HEK293 (cell line): ENCODE results near the gene GLRX2.

Experiments used
- CTCF ChIA-PET: fragments of 350-600 bp; formaldehyde crosslinking; extraction: SDS; loops from one replicate; lab custom pipeline; 2021; ENCODE audit warnings: antibody characterized with exemption; lab: Yijun Ruan, JAX
- POLR2A ChIA-PET: fragments of 300-600 bp; formaldehyde crosslinking; extraction: SDS; loops from one replicate; lab custom pipeline; 2020; ENCODE audit warnings: antibody characterized with exemption, inconsistent platforms; lab: Yijun Ruan, JAX
- H3K27ac ChIP-seq: fragments of 200-500 bp; sonication (Bioruptor generic); 2 replicates; pipeline ENCODE4 v1.5.1; 2014; ENCODE audit warnings: low read depth, low read length, control low read depth, inconsistent platforms; ENCODE audit errors: extremely low read depth
- H3K36me3 ChIP-seq, 2 experiments: fragments of 200-500 bp in 1 of 2; sonication (Bioruptor generic) in 1 of 2; 1 replicate in 1 of 2; 2 replicates in 1 of 2; pipeline ENCODE4 v1.5.1; 2014 to 2017; ENCODE audit warnings: inconsistent platforms in 2 of 2, low read length in 2 of 2; ENCODE audit not compliant: control insufficient read depth in 2 of 2, insufficient read depth in 1 of 2
- H3K4me1 ChIP-seq: fragments of 200-500 bp; sonication (Bioruptor generic); 2 replicates; pipeline ENCODE4 v1.5.1; 2014; ENCODE audit warnings: mild to moderate bottlenecking, low read length, inconsistent platforms; ENCODE audit not compliant: control insufficient read depth, insufficient read depth
- H3K4me3 ChIP-seq: 2 replicates; pipeline ENCODE4 v1.5.1; 2011; ENCODE audit warnings: low read depth, mild to moderate bottlenecking, control low read depth, low read length, moderate library complexity
- H3K9me3 ChIP-seq: fragments of 200-500 bp; sonication (Bioruptor generic); 2 replicates; pipeline ENCODE4 v1.5.1; 2014; ENCODE audit warnings: low read depth, low read length, inconsistent platforms; ENCODE audit not compliant: control insufficient read depth, insufficient read depth
- GLI4 ChIP-seq: fragments of 450-650 bp; formaldehyde crosslinking; IDR thresholded peaks from 2 replicates; pipeline ENCODE4 v1.5.1; 2016; ENCODE audit warnings: missing biosample characterization, missing genetic modification characterization
- HOXC10 ChIP-seq: sonication (generic); formaldehyde crosslinking; IDR thresholded peaks from 2 replicates; pipeline ENCODE4 v1.8.1; 2023; ENCODE audit warnings: mild to moderate bottlenecking, missing genetic modification reagents
- MZF1 ChIP-seq: fragments of 450-650 bp; formaldehyde crosslinking; IDR thresholded peaks from 2 replicates; pipeline ENCODE4 v1.5.1; 2017; ENCODE audit warnings: missing biosample characterization, missing genetic modification characterization, borderline replicate concordance
- OSR2 ChIP-seq: fragments of 450-650 bp; formaldehyde crosslinking; IDR thresholded peaks from 2 replicates; pipeline ENCODE4 v1.5.1; 2016; ENCODE audit warnings: missing biosample characterization, missing genetic modification characterization
- OVOL3 ChIP-seq: fragments of 450-650 bp; formaldehyde crosslinking; IDR thresholded peaks from 2 replicates; pipeline ENCODE4 v1.5.1; 2016; ENCODE audit warnings: missing biosample characterization, missing genetic modification characterization
- SETDB1 ChIP-seq: IDR thresholded peaks from one replicate; pipeline ENCODE4 v1.6.1; 2017; ENCODE audit warnings: mild to moderate bottlenecking, low read length, moderate library complexity, mixed read lengths; ENCODE audit not compliant: insufficient read length
- SP3 ChIP-seq: fragments of 450-650 bp; formaldehyde crosslinking; IDR thresholded peaks from 2 replicates; pipeline ENCODE4 v1.5.1; 2016; ENCODE audit warnings: missing biosample characterization, missing genetic modification characterization
- YY2 ChIP-seq: fragments of 450-650 bp; formaldehyde crosslinking; IDR thresholded peaks from 2 replicates; pipeline ENCODE4 v1.5.1; 2016; ENCODE audit warnings: missing biosample characterization, missing genetic modification characterization
- ZBTB20 ChIP-seq: fragments of 450-650 bp; formaldehyde crosslinking; IDR thresholded peaks from 2 replicates; pipeline ENCODE4 v1.5.1; 2016; ENCODE audit warnings: missing biosample characterization, missing genetic modification characterization
- ZBTB7A ChIP-seq: fragments of 450-650 bp; formaldehyde crosslinking; IDR thresholded peaks from 2 replicates; pipeline ENCODE4 v1.5.1; 2016; ENCODE audit warnings: low read depth, missing biosample characterization, missing genetic modification characterization
- ZEB2 ChIP-seq: fragments of 450-650 bp; formaldehyde crosslinking; IDR thresholded peaks from 2 replicates; pipeline ENCODE4 v1.5.1; 2016; ENCODE audit warnings: missing biosample characterization, missing genetic modification characterization
- ZNF132 ChIP-seq: fragments of 450-650 bp; formaldehyde crosslinking; IDR thresholded peaks from 2 replicates; pipeline ENCODE4 v1.5.1; 2017; ENCODE audit warnings: missing biosample characterization, missing genetic modification characterization, borderline replicate concordance
- ZNF146 ChIP-seq: fragments of 450-650 bp; formaldehyde crosslinking; IDR thresholded peaks from 2 replicates; pipeline ENCODE4 v1.5.1; 2016; ENCODE audit warnings: missing biosample characterization, missing genetic modification characterization
- ZNF174 ChIP-seq: fragments of 450-650 bp; formaldehyde crosslinking; IDR thresholded peaks from 2 replicates; pipeline ENCODE4 v1.5.0; 2017; ENCODE audit warnings: missing biosample characterization, mild to moderate bottlenecking, missing genetic modification characterization
- ZNF19 ChIP-seq: fragments of 450-650 bp; formaldehyde crosslinking; IDR thresholded peaks from 2 replicates; pipeline ENCODE4; 2016; ENCODE audit warnings: missing biosample characterization, missing genetic modification characterization, low read depth
- ZNF324 ChIP-seq: fragments of 450-650 bp; formaldehyde crosslinking; IDR thresholded peaks from 2 replicates; pipeline ENCODE4 v1.5.1; 2016; ENCODE audit warnings: missing biosample characterization, missing genetic modification characterization
- ZNF341 ChIP-seq: fragments of 450-650 bp; formaldehyde crosslinking; IDR thresholded peaks from 2 replicates; pipeline ENCODE4; 2016; ENCODE audit warnings: low read depth, missing biosample characterization, missing genetic modification characterization
- ZNF48 ChIP-seq: fragments of 450-650 bp; formaldehyde crosslinking; IDR thresholded peaks from 2 replicates; pipeline ENCODE4 v1.5.1; 2016; ENCODE audit warnings: missing biosample characterization, missing genetic modification characterization
- ZNF585B ChIP-seq: fragments of 450-650 bp; formaldehyde crosslinking; IDR thresholded peaks from 2 replicates; pipeline ENCODE4 v1.5.1; 2016; ENCODE audit warnings: missing biosample characterization, missing genetic modification characterization
- ZNF626 ChIP-seq: fragments of 450-650 bp; sonication (Bioruptor Pico); formaldehyde crosslinking; IDR thresholded peaks from 2 replicates; pipeline ENCODE4 v1.5.1; 2018; ENCODE audit warnings: missing biosample characterization, missing genetic modification characterization, inconsistent platforms
- ZNF629 ChIP-seq: fragments of 450-650 bp; formaldehyde crosslinking; IDR thresholded peaks from 2 replicates; pipeline ENCODE4 v1.5.1; 2017; ENCODE audit warnings: missing biosample characterization, missing genetic modification characterization
- ZNF837 ChIP-seq: fragments of 450-650 bp; formaldehyde crosslinking; IDR thresholded peaks from 2 replicates; pipeline ENCODE4 v1.5.1; 2016; ENCODE audit warnings: missing biosample characterization, missing genetic modification characterization
- ZSCAN30 ChIP-seq: fragments of 450-650 bp; IDR thresholded peaks from 2 replicates; pipeline ENCODE4 v1.5.1; 2018; ENCODE audit warnings: missing biosample characterization, mild to moderate bottlenecking, missing genetic modification characterization, moderate library complexity
- TF ChIP-seq, protein P1 (sequence below): sonication (generic); formaldehyde crosslinking; IDR thresholded peaks from 2 replicates; pipeline ENCODE4 v1.8.1; 2022; ENCODE audit warnings: mild to moderate bottlenecking, moderate library complexity, missing genetic modification reagents
- TF ChIP-seq, protein P2 (sequence below): fragments of 450-650 bp; formaldehyde crosslinking; IDR thresholded peaks from 2 replicates; pipeline ENCODE4 v1.5.1; 2016; ENCODE audit warnings: missing biosample characterization, missing genetic modification characterization, low read depth
- TF ChIP-seq, protein P3 (sequence below): fragments of 450-650 bp; formaldehyde crosslinking; IDR thresholded peaks from 2 replicates; pipeline ENCODE4 v1.5.1; 2016; ENCODE audit warnings: missing biosample characterization, missing genetic modification characterization
- TF ChIP-seq, protein P4 (sequence below): fragments of 450-650 bp; formaldehyde crosslinking; IDR thresholded peaks from 2 replicates; pipeline ENCODE4 v1.5.1; 2016; ENCODE audit warnings: missing biosample characterization, missing genetic modification characterization

The GLRX2 gene

DNA sequence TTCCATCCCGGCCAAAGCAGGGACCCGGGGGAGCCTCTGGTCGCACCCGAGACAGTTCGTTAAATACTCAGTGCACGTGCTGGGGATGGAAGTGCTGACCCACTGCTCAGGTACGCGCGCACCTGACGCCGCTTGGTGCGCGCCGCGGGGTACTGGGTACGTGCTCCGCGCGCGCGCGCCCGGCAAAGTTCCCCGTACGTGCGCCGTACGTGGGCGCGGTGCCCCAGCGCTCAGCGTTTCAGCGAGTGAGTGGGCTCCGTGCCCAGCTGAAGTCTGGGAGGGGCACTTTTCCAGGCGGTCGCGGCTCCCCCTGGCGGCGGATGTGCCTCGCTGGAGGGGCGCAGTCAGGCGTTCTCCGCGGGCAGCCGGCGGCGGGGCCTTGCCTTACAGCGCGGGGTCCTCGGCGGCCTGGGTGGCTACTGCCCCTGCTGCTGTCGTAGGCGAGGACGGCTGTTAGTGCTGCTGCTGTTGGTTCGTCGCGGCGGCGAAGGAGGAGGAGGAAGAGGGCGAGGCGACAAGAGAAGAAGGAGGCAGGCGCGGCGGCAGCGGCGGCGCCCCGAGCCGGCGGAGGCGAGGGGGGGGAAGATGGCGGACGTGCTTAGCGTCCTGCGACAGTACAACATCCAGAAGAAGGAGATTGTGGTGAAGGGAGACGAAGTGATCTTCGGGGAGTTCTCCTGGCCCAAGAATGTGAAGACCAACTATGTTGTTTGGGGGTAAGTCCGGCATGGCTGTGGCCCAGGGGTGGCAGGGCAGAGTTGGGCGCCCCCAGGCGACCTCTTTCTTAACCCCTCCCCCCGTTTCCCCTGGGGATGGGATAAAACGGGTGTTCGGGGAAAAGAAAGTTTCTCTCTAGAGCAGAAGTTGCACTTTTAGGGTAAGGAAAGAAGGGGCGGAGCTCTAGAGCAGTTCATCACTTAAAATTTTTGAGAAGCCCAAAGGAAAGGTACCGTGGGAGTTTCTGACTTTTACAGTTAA lies 16.7 kb upstream of the GLRX2 start, which contains the start of gene CDC73:
TSS of gene CDC73 (plus strand) at position 416 of the 978 bp plus-strand sequence. CDS start at position 586, 170 bp downstream.
- peak within 1 kb of the TSS; percentile 60 for H3K4me3 ChIP-seq
- ChIA-PET POLR2A (interaction anchor here (0.9 to 2.8 kb wide), 4 partner anchors 10 to 63 kb away, joined by 3 to 25 read pairs (median 12); partner anchors contain the start of genes GLRX2, RO60 and UCHL5), CTCF (interaction anchor here (0.6 to 1.5 kb wide), 12 partner anchors 8 to 645 kb away, joined by 3 to 6 read pairs (median 4); no protein-coding TSS in a partner anchor)
- H3K4me1 ChIP-seq, result no peaks in the 10 kb centered on the region
- H3K27ac ChIP-seq, result peak within 1 kb of the TSS; percentile 92
- H3K9me3 ChIP-seq, result no peaks in the 10 kb centered on the region
- peaks cover 11 to 16% of the 10 kb centered on the region in 2 experiments; a peak in 2 of 3 replicates for H3K36me3 ChIP-seq
- TF ChIP-seq ZNF324 (tag by site-specific recombination) (peak; percentile 94), ZBTB7A (tag by site-specific recombination) (peak; percentile 87), ZNF626 (tag by site-specific recombination) (no peak), ZNF629 (tag by site-specific recombination) (peak; percentile 88), ZEB2 (tag by site-specific recombination) (peak; percentile 96; the same call in 1 of the 2 replicates), ZNF174 (no peak), MZF1 (tag by site-specific recombination) (0 out of 2 replicates have a peak, but pooled peaks have one; percentile 14), ZNF837 (tag by site-specific recombination) (no peak), SP3 (tag by site-specific recombination) (peak; percentile 91), ZNF132 (tag by site-specific recombination) (no peak), ZSCAN30 (peak; percentile 94), YY2 (tag by site-specific recombination) (peak; percentile 92), SETDB1 (no peak), HOXC10 (CRISPR knock-in tag) (peak; percentile 85; the same call in 1 of the 2 replicates), ZNF19 (no peak), OSR2 (tag by site-specific recombination) (peak; percentile 99), ZNF146 (no peak; the same call in 1 of the 2 replicates), OVOL3 (tag by site-specific recombination) (0 out of 2 replicates have a peak, but pooled peaks have one; percentile 9), GLI4 (tag by site-specific recombination) (0 out of 2 replicates have a peak, but pooled peaks have one; percentile 26), ZBTB20 (tag by site-specific recombination) (peak; percentile 92), ZNF48 (tag by site-specific recombination) (no peak), ZNF585B (tag by site-specific recombination) (0 out of 2 replicates have a peak, but pooled peaks have one; percentile 8), ZNF341 (tag by site-specific recombination) (peak; percentile 76)
- TF ChIP-seq, protein P1, sequence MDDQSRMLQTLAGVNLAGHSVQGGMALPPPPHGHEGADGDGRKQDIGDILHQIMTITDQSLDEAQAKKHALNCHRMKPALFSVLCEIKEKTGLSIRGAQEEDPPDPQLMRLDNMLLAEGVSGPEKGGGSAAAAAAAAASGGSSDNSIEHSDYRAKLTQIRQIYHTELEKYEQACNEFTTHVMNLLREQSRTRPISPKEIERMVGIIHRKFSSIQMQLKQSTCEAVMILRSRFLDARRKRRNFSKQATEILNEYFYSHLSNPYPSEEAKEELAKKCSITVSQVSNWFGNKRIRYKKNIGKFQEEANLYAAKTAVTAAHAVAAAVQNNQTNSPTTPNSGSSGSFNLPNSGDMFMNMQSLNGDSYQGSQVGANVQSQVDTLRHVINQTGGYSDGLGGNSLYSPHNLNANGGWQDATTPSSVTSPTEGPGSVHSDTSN, result peak; percentile 95
- TF ChIP-seq, protein P2, sequence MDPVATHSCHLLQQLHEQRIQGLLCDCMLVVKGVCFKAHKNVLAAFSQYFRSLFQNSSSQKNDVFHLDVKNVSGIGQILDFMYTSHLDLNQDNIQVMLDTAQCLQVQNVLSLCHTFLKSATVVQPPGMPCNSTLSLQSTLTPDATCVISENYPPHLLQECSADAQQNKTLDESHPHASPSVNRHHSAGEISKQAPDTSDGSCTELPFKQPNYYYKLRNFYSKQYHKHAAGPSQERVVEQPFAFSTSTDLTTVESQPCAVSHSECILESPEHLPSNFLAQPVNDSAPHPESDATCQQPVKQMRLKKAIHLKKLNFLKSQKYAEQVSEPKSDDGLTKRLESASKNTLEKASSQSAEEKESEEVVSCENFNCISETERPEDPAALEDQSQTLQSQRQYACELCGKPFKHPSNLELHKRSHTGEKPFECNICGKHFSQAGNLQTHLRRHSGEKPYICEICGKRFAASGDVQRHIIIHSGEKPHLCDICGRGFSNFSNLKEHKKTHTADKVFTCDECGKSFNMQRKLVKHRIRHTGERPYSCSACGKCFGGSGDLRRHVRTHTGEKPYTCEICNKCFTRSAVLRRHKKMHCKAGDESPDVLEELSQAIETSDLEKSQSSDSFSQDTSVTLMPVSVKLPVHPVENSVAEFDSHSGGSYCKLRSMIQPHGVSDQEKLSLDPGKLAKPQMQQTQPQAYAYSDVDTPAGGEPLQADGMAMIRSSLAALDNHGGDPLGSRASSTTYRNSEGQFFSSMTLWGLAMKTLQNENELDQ (tag by site-specific recombination), result no peak
- TF ChIP-seq, protein P3, sequence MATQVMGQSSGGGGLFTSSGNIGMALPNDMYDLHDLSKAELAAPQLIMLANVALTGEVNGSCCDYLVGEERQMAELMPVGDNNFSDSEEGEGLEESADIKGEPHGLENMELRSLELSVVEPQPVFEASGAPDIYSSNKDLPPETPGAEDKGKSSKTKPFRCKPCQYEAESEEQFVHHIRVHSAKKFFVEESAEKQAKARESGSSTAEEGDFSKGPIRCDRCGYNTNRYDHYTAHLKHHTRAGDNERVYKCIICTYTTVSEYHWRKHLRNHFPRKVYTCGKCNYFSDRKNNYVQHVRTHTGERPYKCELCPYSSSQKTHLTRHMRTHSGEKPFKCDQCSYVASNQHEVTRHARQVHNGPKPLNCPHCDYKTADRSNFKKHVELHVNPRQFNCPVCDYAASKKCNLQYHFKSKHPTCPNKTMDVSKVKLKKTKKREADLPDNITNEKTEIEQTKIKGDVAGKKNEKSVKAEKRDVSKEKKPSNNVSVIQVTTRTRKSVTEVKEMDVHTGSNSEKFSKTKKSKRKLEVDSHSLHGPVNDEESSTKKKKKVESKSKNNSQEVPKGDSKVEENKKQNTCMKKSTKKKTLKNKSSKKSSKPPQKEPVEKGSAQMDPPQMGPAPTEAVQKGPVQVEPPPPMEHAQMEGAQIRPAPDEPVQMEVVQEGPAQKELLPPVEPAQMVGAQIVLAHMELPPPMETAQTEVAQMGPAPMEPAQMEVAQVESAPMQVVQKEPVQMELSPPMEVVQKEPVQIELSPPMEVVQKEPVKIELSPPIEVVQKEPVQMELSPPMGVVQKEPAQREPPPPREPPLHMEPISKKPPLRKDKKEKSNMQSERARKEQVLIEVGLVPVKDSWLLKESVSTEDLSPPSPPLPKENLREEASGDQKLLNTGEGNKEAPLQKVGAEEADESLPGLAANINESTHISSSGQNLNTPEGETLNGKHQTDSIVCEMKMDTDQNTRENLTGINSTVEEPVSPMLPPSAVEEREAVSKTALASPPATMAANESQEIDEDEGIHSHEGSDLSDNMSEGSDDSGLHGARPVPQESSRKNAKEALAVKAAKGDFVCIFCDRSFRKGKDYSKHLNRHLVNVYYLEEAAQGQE (tag by site-specific recombination), result 0 out of 2 replicates have a peak, but pooled peaks have one; percentile 25
- TF ChIP-seq, protein P4, sequence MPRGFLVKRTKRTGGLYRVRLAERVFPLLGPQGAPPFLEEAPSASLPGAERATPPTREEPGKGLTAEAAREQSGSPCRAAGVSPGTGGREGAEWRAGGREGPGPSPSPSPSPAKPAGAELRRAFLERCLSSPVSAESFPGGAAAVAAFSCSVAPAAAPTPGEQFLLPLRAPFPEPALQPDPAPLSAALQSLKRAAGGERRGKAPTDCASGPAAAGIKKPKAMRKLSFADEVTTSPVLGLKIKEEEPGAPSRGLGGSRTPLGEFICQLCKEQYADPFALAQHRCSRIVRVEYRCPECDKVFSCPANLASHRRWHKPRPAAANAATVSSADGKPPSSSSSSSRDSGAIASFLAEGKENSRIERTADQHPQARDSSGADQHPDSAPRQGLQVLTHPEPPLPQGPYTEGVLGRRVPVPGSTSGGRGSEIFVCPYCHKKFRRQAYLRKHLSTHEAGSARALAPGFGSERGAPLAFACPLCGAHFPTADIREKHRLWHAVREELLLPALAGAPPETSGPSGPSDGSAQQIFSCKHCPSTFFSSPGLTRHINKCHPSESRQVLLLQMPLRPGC, result peak; percentile 71; the same call in 1 of the 2 replicates
